Measurements from ENCODE around the gene SLC34A3.

GRCh38 chr9:137213160-137214060, 17.3 kb upstream of the SLC34A3 start:
- TF ChIP-seq POLR2AphosphoS5 (IDR thresholded peaks at IDR 0.05) (no peak), POLR2A (IDR thresholded peaks at IDR 0.05) (no peak)
- TF ChIP-seq, protein P1, sequence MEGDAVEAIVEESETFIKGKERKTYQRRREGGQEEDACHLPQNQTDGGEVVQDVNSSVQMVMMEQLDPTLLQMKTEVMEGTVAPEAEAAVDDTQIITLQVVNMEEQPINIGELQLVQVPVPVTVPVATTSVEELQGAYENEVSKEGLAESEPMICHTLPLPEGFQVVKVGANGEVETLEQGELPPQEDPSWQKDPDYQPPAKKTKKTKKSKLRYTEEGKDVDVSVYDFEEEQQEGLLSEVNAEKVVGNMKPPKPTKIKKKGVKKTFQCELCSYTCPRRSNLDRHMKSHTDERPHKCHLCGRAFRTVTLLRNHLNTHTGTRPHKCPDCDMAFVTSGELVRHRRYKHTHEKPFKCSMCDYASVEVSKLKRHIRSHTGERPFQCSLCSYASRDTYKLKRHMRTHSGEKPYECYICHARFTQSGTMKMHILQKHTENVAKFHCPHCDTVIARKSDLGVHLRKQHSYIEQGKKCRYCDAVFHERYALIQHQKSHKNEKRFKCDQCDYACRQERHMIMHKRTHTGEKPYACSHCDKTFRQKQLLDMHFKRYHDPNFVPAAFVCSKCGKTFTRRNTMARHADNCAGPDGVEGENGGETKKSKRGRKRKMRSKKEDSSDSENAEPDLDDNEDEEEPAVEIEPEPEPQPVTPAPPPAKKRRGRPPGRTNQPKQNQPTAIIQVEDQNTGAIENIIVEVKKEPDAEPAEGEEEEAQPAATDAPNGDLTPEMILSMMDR (IDR thresholded peaks at IDR 0.05): no peak
